Measurements from ENCODE around the gene IRX2. TPM values are rescaled to one million over a fixed set of nuclear protein-coding genes. Genes with fewer than 3 reads are reported as not detected.

Gene IRX2
- total RNA-seq, 1 experiment from 2014 or later: 0.10 TPM

DNA sequence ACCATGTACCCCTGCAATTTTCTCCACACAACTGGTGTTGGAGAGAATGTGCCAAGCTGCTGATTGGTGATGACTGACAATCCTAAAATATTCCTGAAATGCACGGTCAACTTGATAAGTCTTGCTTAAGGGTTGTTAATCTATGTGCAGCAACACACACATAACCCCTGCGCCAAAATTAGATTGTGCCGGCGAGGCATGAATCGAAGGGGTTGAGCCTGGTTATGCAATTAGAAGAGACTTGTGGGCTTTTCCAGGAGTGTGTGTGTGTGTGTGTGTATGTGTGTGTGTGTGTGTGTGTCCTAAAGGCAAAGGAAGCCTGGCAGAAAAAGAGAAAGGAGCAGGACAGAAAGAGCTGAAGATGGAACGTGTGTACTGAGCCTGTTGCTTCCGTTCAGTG, 22.3 kb downstream of the IRX2 start:
- no TSS peak for BruUV-seq (replicated peaks)
- ATAC-seq (no peak), DNase-seq (ENCODE audit: low read depth, low spot score) (no peak)
- no peaks in the 10 kb centered on the region for H3K9me3 ChIP-seq (ENCODE audit: control insufficient read depth, insufficient read depth, low read depth, low read length)
- no peak overlapping the region for H3K4me3 ChIP-seq (ENCODE audit: low read depth in 2 of 2, low read length in 2 of 2)
- H3K36me3 ChIP-seq (ENCODE audit: control insufficient read depth, insufficient read depth, low read length): no peaks in the 10 kb centered on the region
- CTCF ChIA-PET: no interaction called here
- no peaks in the 10 kb centered on the region for H3K4me1 ChIP-seq (ENCODE audit: control insufficient read depth, insufficient read depth, low read length)
- intact Hi-C loops (cut with micrococcal nuclease; ENCODE audit: unreplicated experiment): no loop called here
- TF ChIP-seq TCF7L2 (IDR thresholded peaks at IDR 0.05; ENCODE audit: low read depth, low read length) (no peak), SIN3A (IDR thresholded peaks at IDR 0.05; ENCODE audit: borderline replicate concordance, insufficient read depth, low read depth, low read length) (no peak), POLR2AphosphoS5 (IDR thresholded peaks at IDR 0.05; ENCODE audit: low read depth, low read length) (no peak)
- TF ChIP-seq, protein P1, sequence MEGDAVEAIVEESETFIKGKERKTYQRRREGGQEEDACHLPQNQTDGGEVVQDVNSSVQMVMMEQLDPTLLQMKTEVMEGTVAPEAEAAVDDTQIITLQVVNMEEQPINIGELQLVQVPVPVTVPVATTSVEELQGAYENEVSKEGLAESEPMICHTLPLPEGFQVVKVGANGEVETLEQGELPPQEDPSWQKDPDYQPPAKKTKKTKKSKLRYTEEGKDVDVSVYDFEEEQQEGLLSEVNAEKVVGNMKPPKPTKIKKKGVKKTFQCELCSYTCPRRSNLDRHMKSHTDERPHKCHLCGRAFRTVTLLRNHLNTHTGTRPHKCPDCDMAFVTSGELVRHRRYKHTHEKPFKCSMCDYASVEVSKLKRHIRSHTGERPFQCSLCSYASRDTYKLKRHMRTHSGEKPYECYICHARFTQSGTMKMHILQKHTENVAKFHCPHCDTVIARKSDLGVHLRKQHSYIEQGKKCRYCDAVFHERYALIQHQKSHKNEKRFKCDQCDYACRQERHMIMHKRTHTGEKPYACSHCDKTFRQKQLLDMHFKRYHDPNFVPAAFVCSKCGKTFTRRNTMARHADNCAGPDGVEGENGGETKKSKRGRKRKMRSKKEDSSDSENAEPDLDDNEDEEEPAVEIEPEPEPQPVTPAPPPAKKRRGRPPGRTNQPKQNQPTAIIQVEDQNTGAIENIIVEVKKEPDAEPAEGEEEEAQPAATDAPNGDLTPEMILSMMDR (IDR thresholded peaks at IDR 0.05): no peak
- TF ChIP-seq, protein P2, sequence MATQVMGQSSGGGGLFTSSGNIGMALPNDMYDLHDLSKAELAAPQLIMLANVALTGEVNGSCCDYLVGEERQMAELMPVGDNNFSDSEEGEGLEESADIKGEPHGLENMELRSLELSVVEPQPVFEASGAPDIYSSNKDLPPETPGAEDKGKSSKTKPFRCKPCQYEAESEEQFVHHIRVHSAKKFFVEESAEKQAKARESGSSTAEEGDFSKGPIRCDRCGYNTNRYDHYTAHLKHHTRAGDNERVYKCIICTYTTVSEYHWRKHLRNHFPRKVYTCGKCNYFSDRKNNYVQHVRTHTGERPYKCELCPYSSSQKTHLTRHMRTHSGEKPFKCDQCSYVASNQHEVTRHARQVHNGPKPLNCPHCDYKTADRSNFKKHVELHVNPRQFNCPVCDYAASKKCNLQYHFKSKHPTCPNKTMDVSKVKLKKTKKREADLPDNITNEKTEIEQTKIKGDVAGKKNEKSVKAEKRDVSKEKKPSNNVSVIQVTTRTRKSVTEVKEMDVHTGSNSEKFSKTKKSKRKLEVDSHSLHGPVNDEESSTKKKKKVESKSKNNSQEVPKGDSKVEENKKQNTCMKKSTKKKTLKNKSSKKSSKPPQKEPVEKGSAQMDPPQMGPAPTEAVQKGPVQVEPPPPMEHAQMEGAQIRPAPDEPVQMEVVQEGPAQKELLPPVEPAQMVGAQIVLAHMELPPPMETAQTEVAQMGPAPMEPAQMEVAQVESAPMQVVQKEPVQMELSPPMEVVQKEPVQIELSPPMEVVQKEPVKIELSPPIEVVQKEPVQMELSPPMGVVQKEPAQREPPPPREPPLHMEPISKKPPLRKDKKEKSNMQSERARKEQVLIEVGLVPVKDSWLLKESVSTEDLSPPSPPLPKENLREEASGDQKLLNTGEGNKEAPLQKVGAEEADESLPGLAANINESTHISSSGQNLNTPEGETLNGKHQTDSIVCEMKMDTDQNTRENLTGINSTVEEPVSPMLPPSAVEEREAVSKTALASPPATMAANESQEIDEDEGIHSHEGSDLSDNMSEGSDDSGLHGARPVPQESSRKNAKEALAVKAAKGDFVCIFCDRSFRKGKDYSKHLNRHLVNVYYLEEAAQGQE (IDR thresholded peaks at IDR 0.05; ENCODE audit: insufficient read depth in 1 of 2, low read depth in 2 of 2, low read length in 1 of 2): no peak
- POLR2A ChIA-PET: no interaction called here
- H3K27me3 ChIP-seq (ENCODE audit: control insufficient read depth, insufficient read depth, low read length): peaks cover 12% of the 10 kb centered on the region; the same call in 1 of the 2 replicates
- no peak overlapping the region for H3K27ac ChIP-seq (ENCODE audit: low read length)
- in situ Hi-C loops (cut with HindIII; ENCODE audit: low pct_unique_long_range_greater_than_20kb, low sequenced_read_pairs): no loop called here

DNA sequence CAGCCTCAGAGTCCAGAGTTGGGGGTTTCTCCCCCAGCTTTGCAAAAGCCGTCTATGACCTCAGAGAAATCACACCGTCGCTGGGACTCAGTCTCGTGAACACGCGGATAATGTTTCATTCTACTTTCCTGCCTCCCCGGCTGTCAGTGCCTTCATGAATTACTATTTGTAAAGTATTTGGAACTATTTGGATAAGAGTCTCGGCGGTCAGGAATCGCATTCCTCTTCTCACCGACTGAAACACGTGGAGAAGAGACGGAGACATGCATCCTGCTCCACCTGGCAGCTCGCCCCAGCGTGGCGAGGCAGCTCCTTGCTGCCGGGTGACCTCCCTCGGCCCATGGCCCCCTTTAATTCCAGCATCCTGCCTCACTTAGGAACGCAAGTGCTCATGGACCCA, 23.9 kb downstream of the IRX2 start:
- TF ChIP-seq POLR2AphosphoS5 (IDR thresholded peaks at IDR 0.05; ENCODE audit: low read depth, low read length) (no peak), TCF7L2 (IDR thresholded peaks at IDR 0.05; ENCODE audit: low read depth, low read length) (no peak), SIN3A (IDR thresholded peaks at IDR 0.05; ENCODE audit: borderline replicate concordance, insufficient read depth, low read depth, low read length) (no peak)
- TF ChIP-seq, protein P1 (IDR thresholded peaks at IDR 0.05): no peak
- no TSS peak for BruUV-seq (replicated peaks)
- POLR2A ChIA-PET: no interaction called here
- intact Hi-C loops (cut with micrococcal nuclease; ENCODE audit: unreplicated experiment): no loop called here
- Histone ChIP-seq H3K27me3 (ENCODE audit: control insufficient read depth, insufficient read depth, low read length) (peaks cover 14% of the 10 kb centered on the region), H3K4me1 (ENCODE audit: control insufficient read depth, insufficient read depth, low read length) (no peaks in the 10 kb centered on the region), H3K4me3 (ENCODE audit: low read depth in 2 of 2, low read length in 2 of 2) (no peak overlapping the region), H3K36me3 (ENCODE audit: control insufficient read depth, insufficient read depth, low read length) (no peaks in the 10 kb centered on the region), H3K27ac (ENCODE audit: low read length) (no peak overlapping the region), H3K9me3 (ENCODE audit: control insufficient read depth, insufficient read depth, low read depth, low read length) (no peaks in the 10 kb centered on the region)
- CTCF ChIA-PET: no interaction called here
- ATAC-seq (no peak), DNase-seq (ENCODE audit: low read depth, low spot score) (no peak)
- in situ Hi-C loops (cut with HindIII; ENCODE audit: low pct_unique_long_range_greater_than_20kb, low sequenced_read_pairs): no loop called here
